Measurements from ENCODE around the gene SCN2B. TPM values are rescaled to one million over a fixed set of nuclear protein-coding genes. Genes with fewer than 3 reads are reported as not detected.

Gene SCN2B
- total RNA-seq, 1 experiment from 2014 or later, result 0.20 TPM

DNA sequence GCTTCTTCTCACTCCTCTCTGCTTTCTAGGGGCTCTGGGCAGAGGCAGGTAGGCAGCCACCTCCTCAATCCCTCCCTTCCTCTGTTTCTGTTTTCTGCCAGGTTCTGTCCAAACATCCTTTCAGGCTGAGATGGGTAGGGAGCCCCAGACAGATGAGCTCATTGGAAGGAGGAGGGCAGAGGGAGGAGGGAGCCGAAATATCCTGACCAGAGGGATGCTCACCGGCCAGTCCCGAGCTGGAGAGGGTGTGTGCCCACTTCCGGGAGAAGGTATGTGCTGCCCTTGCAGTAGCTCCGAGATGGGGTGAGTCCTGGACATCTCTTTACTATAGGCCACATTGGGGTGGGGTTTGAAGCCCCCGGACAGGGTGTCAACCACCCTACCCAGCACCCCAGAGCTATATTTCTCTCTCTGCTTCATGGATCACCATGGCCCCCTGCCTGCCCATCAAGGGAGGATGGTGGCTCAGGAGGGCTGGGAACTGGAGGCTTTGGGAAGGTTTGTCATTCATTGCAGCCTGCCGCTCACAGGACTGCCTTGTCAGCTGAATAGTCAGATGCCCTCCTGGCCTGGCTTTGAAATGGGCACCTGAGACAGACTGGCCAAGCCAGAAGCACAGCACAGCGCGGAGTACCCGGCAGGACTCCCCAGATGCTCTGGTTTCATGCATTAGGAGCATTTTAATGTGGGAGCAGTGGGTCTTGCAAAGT is 19.1 kb downstream of the SCN2B start:
- ATAC-seq (no peak), DNase-seq (ENCODE audit: low spot score) (no peak)
- Mint-ChIP-seq H3K9me3 (no peaks in the 10 kb centered on the region), H3K27ac (no peak overlapping the region), H3K4me1 (peaks cover 47% of the 10 kb centered on the region), H3K36me3 (no peaks in the 10 kb centered on the region), H3K27me3 (ENCODE audit: low read depth) (peaks cover 74% of the 10 kb centered on the region), H3K4me3 (peak overlapping the region; percentile 66)
- POLR2A ChIA-PET, result interaction anchor here (1.4 kb wide), 1 partner anchor 14 kb away, joined by 3 read pairs; no protein-coding TSS in a partner anchor
- CTCF ChIA-PET, result interaction anchor here (1.1 to 4.0 kb wide), 6 partner anchors 9 to 41 kb away, joined by 3 to 101 read pairs (median 9); no protein-coding TSS in a partner anchor
- TF ChIP-seq, protein P1, sequence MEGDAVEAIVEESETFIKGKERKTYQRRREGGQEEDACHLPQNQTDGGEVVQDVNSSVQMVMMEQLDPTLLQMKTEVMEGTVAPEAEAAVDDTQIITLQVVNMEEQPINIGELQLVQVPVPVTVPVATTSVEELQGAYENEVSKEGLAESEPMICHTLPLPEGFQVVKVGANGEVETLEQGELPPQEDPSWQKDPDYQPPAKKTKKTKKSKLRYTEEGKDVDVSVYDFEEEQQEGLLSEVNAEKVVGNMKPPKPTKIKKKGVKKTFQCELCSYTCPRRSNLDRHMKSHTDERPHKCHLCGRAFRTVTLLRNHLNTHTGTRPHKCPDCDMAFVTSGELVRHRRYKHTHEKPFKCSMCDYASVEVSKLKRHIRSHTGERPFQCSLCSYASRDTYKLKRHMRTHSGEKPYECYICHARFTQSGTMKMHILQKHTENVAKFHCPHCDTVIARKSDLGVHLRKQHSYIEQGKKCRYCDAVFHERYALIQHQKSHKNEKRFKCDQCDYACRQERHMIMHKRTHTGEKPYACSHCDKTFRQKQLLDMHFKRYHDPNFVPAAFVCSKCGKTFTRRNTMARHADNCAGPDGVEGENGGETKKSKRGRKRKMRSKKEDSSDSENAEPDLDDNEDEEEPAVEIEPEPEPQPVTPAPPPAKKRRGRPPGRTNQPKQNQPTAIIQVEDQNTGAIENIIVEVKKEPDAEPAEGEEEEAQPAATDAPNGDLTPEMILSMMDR (IDR thresholded peaks at IDR 0.05), result no peak
- TF ChIP-seq AFF4 (CRISPR knock-in tag; IDR thresholded peaks at IDR 0.05; ENCODE audit: borderline replicate concordance) (no peak), OVOL2 (CRISPR knock-in tag; IDR thresholded peaks at IDR 0.05; ENCODE audit: borderline replicate concordance) (no peak), ZNF263 (CRISPR knock-in tag; IDR thresholded peaks at IDR 0.05; ENCODE audit: low read depth) (0 out of 2 replicates have a peak, but pooled peaks have one; percentile 16), ZNF416 (CRISPR knock-in tag; IDR thresholded peaks at IDR 0.05) (no peak)

DNA sequence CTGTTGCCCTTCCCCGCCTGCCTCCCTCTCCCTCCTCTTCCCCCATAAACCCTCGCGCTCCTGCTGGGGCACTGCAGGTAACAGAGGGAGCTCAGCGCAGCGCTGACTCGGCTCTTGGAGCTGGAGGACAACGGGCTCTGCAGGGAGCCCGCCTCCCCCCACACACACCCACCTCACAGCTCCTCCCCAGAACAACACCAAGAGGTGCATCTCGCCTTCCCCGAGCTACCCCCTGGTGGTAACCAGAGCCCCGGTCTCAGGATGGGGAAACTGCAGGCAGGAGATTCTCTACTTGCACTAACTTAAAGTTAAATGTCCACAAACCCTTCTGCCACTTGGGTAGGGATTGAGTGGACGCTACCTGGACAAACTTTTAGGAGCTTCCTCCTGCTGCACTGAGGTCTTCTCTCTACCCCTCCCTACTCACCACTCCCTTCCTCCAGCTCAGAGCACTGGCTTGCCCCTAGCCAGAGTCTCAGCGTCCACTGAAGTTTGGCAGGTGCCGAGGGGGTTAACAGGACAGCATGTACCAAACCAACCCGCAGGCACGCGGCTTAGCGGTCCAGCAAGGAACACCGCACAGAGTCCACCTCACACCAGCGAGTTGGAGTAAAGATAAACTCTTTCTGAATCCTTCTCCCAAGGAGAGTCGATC is 19.8 kb downstream of the SCN2B start:
- Mint-ChIP-seq H3K27me3 (ENCODE audit: low read depth) (peaks cover 78% of the 10 kb centered on the region), H3K9me3 (no peaks in the 10 kb centered on the region), H3K4me3 (peak overlapping the region; percentile 66), H3K36me3 (no peaks in the 10 kb centered on the region), H3K4me1 (peaks cover 49% of the 10 kb centered on the region), H3K27ac (no peak overlapping the region)
- no peak for DNase-seq (ENCODE audit: low spot score)
- TF ChIP-seq, protein P2, sequence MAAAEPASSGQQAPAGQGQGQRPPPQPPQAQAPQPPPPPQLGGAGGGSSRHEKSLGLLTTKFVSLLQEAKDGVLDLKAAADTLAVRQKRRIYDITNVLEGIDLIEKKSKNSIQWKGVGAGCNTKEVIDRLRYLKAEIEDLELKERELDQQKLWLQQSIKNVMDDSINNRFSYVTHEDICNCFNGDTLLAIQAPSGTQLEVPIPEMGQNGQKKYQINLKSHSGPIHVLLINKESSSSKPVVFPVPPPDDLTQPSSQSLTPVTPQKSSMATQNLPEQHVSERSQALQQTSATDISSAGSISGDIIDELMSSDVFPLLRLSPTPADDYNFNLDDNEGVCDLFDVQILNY (CRISPR knock-in tag; IDR thresholded peaks at IDR 0.05), result 0 out of 2 replicates have a peak, but pooled peaks have one; percentile 15
- TF ChIP-seq ZNF121 (CRISPR knock-in tag; IDR thresholded peaks at IDR 0.05) (no peak), ZNF263 (CRISPR knock-in tag; IDR thresholded peaks at IDR 0.05; ENCODE audit: low read depth) (peak; percentile 60; the same call in 1 of the 2 replicates), ZNF423 (CRISPR knock-in tag; IDR thresholded peaks at IDR 0.05) (peak; percentile 89), IRF2 (CRISPR knock-in tag; IDR thresholded peaks at IDR 0.05; ENCODE audit: borderline replicate concordance, low read depth) (no peak), NFE2L1 (CRISPR knock-in tag; IDR thresholded peaks at IDR 0.05) (0 out of 2 replicates have a peak, but pooled peaks have one; percentile 19), PREB (CRISPR knock-in tag; IDR thresholded peaks at IDR 0.05; ENCODE audit: borderline replicate concordance) (no peak)
- ChIA-PET POLR2A (interaction anchor here (0.6 to 1.4 kb wide), 2 partner anchors 14 to 44 kb away, joined by 3 to 8 read pairs; no protein-coding TSS in a partner anchor), CTCF (interaction anchor here (0.7 to 4.0 kb wide), 9 partner anchors 9 to 139 kb away, joined by 3 to 101 read pairs (median 8); no protein-coding TSS in a partner anchor)
- peak; percentile 8 for ATAC-seq

Measured in WTC11 (cell line).